GM18861 (cell line): ENCODE measurements around the gene ARID4B.
"Not testable (repeated sequence)": the region's sequence is repeated elsewhere in the genome, so short reads cannot be mapped to it uniquely, and the experiment has no call there.

ENCODE experiments used
- ATAC-seq: cut with Tn5 transposase; IDR thresholded peaks from one replicate; pipeline ENCODE4 v1.9.1; 2021; ENCODE audit not compliant: unreplicated experiment

ARID4B gene

DNA sequence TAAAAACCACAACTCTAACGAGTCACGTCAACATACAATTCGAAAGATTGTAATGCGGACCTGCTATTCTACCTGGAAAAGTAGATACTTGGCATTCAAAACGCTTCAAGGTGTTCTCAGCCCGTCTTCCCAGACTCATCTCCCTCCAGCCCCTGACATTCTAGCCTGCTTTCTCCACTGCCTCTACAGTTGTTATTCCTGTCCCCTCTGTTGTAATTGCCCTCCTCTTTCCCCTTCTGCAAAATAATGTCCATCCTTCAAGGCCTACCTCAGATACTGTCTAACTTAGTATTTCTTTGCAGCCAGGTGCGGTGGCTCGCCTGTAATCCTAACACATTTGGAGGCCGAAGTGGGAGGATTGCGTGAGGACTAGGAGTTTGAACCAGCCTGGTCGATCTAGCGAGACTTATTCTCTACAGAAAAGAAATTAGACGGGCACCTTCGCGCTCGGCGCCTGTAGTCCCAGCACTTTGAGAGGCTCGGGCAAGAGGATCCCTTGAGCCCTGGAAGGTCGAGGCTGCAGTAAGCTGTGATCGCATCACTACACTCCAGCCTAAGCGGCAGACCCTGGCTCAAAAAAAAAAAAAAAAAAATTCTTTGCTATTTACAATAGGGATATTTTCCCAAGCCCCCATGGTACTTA is 166.2 kb downstream of the ARID4B start:
- ATAC-seq = no peak

DNA sequence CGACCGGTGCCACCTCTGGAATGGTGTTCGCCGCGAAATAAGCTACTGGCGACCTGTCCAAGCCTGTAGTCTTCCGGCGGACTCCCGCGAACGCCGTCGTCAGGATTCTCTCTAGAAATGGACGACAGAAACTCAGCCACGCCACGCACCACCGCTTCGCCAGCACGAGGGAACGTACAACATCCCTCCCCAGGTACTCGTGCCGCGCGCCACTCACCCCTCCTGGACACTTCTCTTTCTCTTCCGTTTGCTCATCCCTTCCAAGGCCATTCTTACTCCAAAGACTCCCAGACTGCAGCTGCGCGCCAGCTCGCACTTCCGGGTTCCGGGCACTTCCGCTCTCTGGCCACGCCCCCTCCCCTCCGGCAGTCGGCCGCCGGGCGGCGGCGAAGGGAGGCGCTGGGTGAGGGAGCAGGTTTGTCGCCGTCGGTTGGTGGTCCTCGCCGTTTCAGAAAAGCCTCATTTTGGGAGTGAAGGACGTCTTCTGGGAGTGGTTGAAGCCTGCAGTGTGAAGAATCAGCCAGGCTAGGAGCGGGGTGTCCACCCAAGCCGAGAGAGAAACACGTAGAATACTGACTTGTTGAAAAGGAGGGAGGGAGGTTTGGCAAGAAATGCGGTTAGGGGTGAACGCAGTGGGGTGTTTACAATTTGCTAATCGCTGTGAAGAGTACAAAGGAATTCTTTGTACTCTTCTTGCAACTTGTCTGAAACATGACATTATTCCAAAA is 166.9 kb downstream of the ARID4B start, which contains the start of gene RBM34:
Gene RBM34 (minus strand): TSS at position 294 of the 728 bp plus-strand sequence. CDS start 24 bp downstream, at position 270.
- ATAC-seq = peak; percentile 77

DNA sequence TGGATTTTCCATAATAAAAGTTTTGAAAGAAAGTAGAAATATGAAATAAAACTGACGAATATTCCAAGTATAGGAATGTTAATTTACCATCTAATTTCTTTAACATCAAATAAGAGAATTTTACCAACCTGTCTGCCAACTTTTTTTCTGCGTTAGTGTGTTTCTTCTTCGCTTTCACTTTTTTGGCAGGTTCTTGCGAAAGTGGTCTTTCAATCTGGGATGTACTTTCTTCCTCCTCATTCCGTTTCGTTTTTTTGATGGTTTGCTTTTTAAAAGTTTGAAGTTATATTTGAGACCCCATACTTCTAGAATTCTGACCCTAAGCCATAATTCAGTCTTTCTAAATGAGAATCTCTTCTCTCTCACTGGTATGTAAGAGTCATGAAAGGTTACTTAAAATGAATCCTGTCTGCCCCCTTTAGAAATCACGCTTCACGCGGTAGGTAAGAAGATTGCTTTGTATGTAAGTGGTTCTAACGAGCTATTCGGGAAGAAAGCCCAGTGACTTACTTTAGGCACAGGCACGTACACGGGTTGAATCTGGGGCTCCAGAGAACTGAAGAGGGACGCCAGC is 167.5 kb downstream of the ARID4B start:
- peak; percentile 27 for ATAC-seq

- not testable (repeated sequence) for ATAC-seq
These were observed 168.0 kb downstream of the ARID4B start for GRCh38 chr1:235159930-235160329.

DNA sequence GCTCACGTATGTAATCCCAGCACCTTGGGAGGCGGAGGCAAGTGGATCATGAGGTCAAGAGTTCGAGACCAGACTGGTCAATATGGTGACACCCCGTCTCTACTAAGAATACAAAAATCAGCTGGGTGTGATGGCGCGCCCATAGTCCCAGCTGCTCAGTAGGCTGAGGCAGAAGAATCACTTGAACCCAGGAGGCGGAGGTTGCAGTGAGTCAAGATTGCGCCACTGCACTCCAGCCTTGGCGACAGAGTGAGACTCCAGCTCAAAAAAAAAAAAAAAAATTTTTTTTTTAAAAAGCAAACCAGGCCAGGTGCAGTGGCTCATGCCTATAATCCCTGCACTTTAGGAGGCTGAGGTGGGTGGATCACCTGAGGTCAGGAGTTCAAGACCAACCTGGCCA is 168.7 kb downstream of the ARID4B start:
- ATAC-seq = not testable (repeated sequence)

DNA sequence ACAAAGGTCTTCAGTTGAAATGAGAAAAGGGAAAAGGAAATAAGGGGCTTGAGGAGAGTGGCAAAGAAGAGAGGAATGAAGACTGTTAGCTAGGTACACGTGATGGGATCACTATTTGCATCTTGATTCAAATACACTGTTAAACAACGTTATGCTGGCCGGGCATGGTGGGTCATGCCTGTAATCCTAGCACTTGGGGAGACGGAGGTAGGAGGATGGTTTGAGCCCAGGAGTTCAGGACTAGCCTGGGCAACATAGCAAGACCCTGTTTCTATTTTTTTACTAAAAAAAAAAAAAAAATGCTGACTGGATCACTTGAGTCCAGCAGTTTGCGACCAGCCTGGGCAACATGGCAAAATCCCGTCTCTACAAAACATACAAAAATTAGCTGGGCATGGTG is 169.3 kb downstream of the ARID4B start:
- ATAC-seq = no peak

DNA sequence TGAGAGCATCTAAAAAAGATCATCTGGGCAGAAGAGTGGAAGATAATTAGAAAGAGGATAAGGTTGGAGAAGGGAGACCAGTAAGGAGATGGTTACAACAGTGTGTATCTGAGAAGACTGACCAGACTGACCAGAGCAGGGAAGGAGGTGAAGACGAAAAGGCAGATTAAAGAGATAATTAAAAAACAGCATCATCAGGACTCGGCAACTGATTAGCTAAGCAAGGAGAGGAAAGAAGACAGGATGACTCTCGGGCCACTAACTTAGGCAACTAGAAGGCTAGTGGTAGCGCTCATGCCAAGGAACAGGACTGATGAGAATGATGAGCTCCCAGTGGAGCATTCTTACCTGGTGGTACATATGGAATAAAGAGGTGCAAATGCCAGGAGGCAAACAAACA is 170.8 kb downstream of the ARID4B start:
- ATAC-seq = no peak

DNA sequence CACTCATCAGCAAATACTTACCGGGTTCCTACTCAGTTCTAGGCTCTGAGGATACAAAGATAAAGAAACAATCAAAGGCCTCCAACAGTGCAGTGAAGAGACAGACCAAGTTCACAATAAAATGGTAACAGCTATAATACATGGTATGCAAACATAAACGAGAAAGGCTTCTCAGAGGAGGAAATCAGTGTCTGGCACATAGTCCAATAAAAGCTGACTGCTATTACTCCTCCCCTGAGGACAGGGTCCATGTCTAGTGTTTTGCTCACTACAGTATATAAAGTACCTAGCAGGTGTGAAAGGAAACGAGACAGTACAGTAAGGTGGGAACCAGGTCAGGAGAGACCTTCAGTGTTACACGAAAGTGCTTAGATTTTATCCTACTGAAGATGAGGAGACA is 171.2 kb downstream of the ARID4B start:
- ATAC-seq = no peak

- no peak for ATAC-seq
These were observed 171.7 kb downstream of the ARID4B start for GRCh38 chr1:235156265-235156664.

DNA sequence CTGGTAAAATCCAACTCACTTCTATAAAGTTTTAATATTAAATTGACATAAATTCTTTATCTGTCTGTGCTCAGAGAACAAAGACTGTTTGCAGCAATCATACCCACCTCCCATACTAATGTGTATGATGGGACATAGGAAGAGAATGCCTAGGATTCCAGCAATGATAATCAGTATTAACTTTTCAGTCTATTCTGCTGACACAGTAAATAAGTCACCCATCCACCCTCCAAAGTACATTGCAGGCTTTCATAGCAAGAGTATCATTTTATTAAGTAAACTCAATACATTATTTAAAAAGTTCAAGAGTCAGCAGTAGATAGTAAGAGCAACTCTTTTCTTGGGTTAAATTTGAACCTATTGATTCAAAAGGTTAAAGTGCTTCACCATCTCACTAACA is 175.7 kb downstream of the ARID4B start:
- no peak for ATAC-seq

DNA sequence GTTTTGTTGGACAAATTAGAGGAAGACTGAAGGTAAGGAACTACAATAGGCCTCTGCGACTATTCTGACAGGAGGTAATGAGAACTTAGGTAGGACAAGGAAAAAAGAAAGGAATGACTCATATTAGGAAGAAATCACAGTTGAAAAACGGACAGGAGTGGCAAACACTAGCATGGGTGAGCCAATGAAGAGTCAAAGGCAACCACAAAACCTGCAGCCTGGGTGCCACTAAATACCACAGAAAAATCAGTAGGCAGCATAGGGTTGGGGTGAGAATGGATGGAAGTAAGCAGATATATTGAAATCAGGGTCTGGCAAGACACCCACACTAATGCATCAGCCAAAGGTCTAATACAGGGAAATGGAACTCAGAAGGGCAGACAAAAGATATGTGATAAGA is 176.9 kb downstream of the ARID4B start:
- ATAC-seq = no peak

GRCh38 chr1:235149824-235150223 is 178.2 kb downstream of the ARID4B start:
- no peak for ATAC-seq

GRCh38 chr1:235147269-235147668 is 180.7 kb downstream of the ARID4B start:
- ATAC-seq = no peak

- no peak for ATAC-seq
These were observed 182.3 kb downstream of the ARID4B start for GRCh38 chr1:235145639-235146038.

GRCh38 chr1:235142991-235143390 is 185.0 kb downstream of the ARID4B start:
- ATAC-seq = no peak

DNA sequence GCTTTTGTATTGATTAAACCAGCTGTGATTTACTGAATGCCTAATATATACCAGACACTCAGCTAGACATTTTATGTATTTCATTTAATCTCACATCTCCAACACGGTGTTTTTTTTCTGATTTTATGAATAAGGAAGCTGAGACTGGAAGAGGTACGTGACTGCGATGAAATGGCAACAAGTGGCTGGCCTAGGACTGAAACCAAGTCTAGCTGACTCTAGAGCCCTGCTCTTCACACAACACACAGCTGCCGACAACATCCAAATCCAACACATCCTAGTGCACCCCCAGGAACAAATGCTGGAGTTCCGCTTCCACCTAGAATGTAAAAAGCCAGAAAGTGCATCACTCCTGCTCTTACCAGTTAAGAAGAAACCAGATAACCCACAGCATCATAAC is 188.7 kb downstream of the ARID4B start:
- ATAC-seq = no peak

DNA sequence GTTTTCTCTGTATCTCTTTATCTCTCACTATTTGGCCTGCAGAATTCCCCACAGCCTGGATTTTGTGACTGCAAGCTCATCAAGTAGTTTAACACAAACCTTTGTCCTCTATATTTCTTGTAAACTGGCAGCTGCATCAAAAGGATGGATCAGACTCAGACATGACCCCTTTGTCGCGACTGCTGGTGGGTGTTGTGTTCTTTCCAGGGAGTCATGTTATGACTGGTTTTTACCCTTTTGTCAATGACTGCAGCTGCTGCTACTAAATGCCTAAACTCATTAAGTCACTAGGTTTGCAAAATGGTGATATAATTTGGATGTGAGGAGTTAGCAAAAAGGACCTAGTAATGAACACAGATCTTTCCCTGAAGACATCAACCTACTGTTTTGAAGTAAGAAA is 189.2 kb downstream of the ARID4B start:
- ATAC-seq = no peak

DNA sequence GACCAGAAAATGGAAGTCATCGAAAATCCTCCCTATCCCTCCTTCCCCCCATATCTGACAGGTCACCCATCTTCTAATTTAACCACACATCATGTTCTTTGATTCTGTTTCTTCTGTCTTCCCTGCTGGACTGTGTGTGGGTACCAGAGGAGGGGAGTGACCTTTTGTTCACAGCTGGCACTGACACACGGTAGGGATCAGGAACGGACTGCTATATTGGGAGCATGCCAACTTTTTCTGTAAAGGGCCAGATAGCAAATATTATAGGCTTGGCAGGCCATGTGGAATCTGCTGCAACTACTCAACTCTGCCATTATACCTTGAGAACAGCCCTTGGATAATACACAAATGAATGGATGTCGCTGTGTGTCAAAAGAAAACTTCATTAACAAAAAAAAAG is 191.9 kb downstream of the ARID4B start:
- ATAC-seq = no peak

GRCh38 chr1:235134171-235134570 is 193.8 kb downstream of the ARID4B start:
- ATAC-seq = no peak

DNA sequence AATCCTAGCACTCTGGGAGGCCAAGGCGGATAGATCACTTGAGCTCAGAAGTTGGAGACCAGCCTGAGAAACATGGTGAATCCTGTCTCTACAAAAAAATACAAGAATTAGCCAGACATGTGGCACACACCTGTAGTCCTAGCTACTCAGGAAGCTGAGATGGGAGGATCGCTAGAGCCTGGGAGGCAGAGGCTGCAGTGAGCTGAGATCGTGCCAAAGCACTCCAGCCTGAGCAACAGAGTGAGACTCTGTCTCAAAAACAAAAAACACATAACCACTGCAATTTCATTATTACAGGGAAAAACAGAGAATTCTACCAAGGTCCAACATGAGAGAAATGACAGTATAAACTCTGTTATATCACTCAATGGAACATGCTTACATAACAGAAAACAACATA is 194.9 kb downstream of the ARID4B start:
- ATAC-seq = no peak

DNA sequence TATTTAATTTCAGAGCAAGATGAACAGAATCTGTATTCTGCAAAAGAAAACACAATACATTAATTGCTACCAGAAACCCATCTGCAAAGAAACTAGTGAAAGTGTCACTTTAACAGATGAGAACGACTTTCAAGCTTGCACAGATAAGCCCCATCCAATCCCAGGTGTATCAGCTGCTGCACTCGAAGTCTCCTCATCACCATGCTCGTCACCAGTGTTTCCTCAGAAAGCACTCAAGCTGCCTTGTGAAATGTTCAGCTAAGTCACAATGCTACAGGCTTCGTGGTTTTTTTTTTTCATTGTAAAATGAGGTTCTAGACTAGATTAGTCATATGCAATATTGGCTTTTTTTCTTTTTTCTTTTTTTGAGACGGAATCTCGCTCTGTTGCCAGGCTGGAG is 196.0 kb downstream of the ARID4B start:
- ATAC-seq = no peak

DNA sequence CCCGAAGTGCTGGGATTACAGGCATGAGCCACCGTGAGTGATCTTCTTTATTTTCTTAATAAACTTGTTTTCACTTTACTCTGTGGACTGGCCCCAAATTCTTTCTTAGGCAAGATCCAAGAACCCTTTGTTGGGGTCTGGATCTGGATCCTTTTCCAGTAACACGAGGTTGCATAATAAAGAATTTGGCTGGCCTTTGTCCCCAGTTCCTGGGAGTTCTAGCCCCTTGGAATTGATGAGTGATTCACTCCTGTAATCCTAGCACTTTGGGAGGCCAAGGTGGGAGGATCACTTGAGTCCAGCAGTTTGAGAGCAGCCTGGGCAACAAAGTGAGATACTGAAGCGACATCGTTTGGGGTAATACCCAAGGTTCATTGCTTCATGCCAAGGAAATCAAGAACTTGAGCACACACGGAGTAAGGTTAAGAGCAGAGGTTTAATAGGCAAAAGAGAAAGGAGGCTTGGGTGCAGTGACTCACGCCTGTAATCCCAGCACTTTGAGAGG is 197.2 kb downstream of the ARID4B start:
- no peak for ATAC-seq
